Activated T-cell treated with anti-CD3 and anti-CD28 coated beads for 48 hours (primary cell): ENCODE data around the gene FOXR1.
A peak's percentile ranks its signal among the peaks of the same experiment; 100 is the strongest.

Experiments used
- DNase-seq: peaks from one replicate; pipeline ENCODE4 v3.0.0-alpha.2; 2020; ENCODE audit warnings: low read depth

The FOXR1 gene

GRCh38 chr11:119026970-119027369 lies 55.4 kb downstream of the FOXR1 start:
- DNase-seq: no peak

GRCh38 chr11:119027561-119028345 lies 56.2 kb downstream of the FOXR1 start:
- DNase-seq: no peak

GRCh38 chr11:119028346-119029068 lies 56.9 kb downstream of the FOXR1 start:
- DNase-seq: no peak

GRCh38 chr11:119029069-119029339 lies 57.4 kb downstream of the FOXR1 start:
- DNase-seq: no peak

- DNase-seq: no peak
These were observed 57.9 kb downstream of the FOXR1 start for GRCh38 chr11:119029340-119030028.

GRCh38 chr11:119030029-119030328 lies 58.4 kb downstream of the FOXR1 start:
- DNase-seq: no peak

GRCh38 chr11:119030329-119031047 lies 58.9 kb downstream of the FOXR1 start, which contains the start of gene SLC37A4:
Gene SLC37A4, minus strand, starts transcription at chr11:119030877.
- DNase-seq: peak; percentile 99
